Measurements from ENCODE around the gene MICAL2.

The MICAL2 gene

GRCh38 chr11:12174128-12174476 is 63.7 kb downstream of the MICAL2 start:
- no peak for DNase-seq

GRCh38 chr11:12174477-12175143 is 64.2 kb downstream of the MICAL2 start:
- DNase-seq = no peak

GRCh38 chr11:12175694-12176241 is 65.4 kb downstream of the MICAL2 start:
- no peak for DNase-seq

- no peak for DNase-seq
Observed at GRCh38 chr11:12176410-12176809, 66.0 kb downstream of the MICAL2 start.

GRCh38 chr11:12177739-12178338 is 67.4 kb downstream of the MICAL2 start:
- no peak for DNase-seq

GRCh38 chr11:12179019-12179418 is 68.6 kb downstream of the MICAL2 start:
- DNase-seq = no peak

- no peak for DNase-seq
Observed at GRCh38 chr11:12179531-12179930, 69.1 kb downstream of the MICAL2 start.

GRCh38 chr11:12180257-12181205 is 70.1 kb downstream of the MICAL2 start:
- DNase-seq = no peak

- DNase-seq = no peak
Observed at GRCh38 chr11:12182302-12182675, 71.9 kb downstream of the MICAL2 start.

GRCh38 chr11:12182676-12183541 is 72.5 kb downstream of the MICAL2 start:
- no peak for DNase-seq

GRCh38 chr11:12183827-12184620 is 73.6 kb downstream of the MICAL2 start:
- no peak for DNase-seq

GRCh38 chr11:12184699-12185098 is 74.3 kb downstream of the MICAL2 start:
- no peak for DNase-seq

- DNase-seq = no peak
Observed at GRCh38 chr11:12185106-12185690, 74.8 kb downstream of the MICAL2 start.

GRCh38 chr11:12185914-12186313 is 75.5 kb downstream of the MICAL2 start:
- no peak for DNase-seq

- DNase-seq = no peak
Observed at GRCh38 chr11:12186701-12187100, 76.3 kb downstream of the MICAL2 start.

GRCh38 chr11:12187399-12187798 is 77.0 kb downstream of the MICAL2 start:
- no peak for DNase-seq

GRCh38 chr11:12188548-12189317 is 78.3 kb downstream of the MICAL2 start:
- no peak for DNase-seq

GRCh38 chr11:12189543-12190235 is 79.3 kb downstream of the MICAL2 start:
- DNase-seq = no peak

GRCh38 chr11:12190511-12190910 is 80.1 kb downstream of the MICAL2 start:
- DNase-seq = no peak
